OCI-LY7 (cell line): Measurements from ENCODE around the gene DCC. TPM values are rescaled to one million over a fixed set of nuclear protein-coding genes. Genes with fewer than 3 reads are reported as not detected.

ENCODE experiments used
- BruUV-seq: library from RNA; stranded (reverse); fragments of 400-500 nt; replicated peaks from 2 replicates; lab custom pipeline; 2021; lab: Mats Ljungman, UMichigan
- CTCF ChIA-PET: fragments of 300-600 bp; sonication (Branson Sonifier 250); formaldehyde crosslinking; loops from one replicate; lab custom pipeline; 2022; ENCODE audit warnings: antibody characterized with exemption; ENCODE audit not compliant: unreplicated experiment; lab: Charles Lee
- POLR2A ChIA-PET: fragments of 300-600 bp; sonication (Branson Sonifier 250); formaldehyde crosslinking; loops from one replicate; lab custom pipeline; 2022; ENCODE audit warnings: antibody characterized with exemption; lab: Charles Lee
- DNase-seq: peaks from one replicate; pipeline ENCODE4 v3.0.0-alpha.2; 2015; ENCODE audit warnings: low spot score
- H2AFZ ChIP-seq: fragments of 200-600 bp; sonication (generic), shearing (Covaris generic); 2 replicates; pipeline ENCODE4 v1.6.1; 2014; ENCODE audit warnings: mild to moderate bottlenecking, antibody characterized with exemption, low read length, moderate library complexity
- H3K27ac ChIP-seq: fragments of 200-600 bp; sonication (generic); 2 replicates; pipeline ENCODE4 v1.5.1; 2014; ENCODE audit warnings: mixed run types, low read depth, mild to moderate bottlenecking, moderate library complexity, low read length, inconsistent platforms; ENCODE audit not compliant: poor library complexity, severe bottlenecking
- H3K36me3 ChIP-seq: fragments of 200-600 bp; sonication (generic); 2 replicates; pipeline ENCODE4 v1.6.1; 2014; ENCODE audit warnings: mild to moderate bottlenecking, antibody characterized with exemption, low read length, moderate library complexity, mixed read lengths; ENCODE audit not compliant: insufficient read depth
- H3K4me1 ChIP-seq: fragments of 200-600 bp; sonication (generic); 2 replicates; pipeline ENCODE4 v1.5.1; 2014; ENCODE audit warnings: mild to moderate bottlenecking, low read length; ENCODE audit not compliant: insufficient read depth, poor library complexity, severe bottlenecking
- H3K4me2 ChIP-seq: fragments of 200-600 bp; sonication (generic); 2 replicates; pipeline ENCODE4 v1.6.1; 2014; ENCODE audit warnings: mild to moderate bottlenecking, low read length
- H3K4me3 ChIP-seq: fragments of 200-600 bp; sonication (generic); 2 replicates; pipeline ENCODE4 v1.5.1; 2014; ENCODE audit warnings: mild to moderate bottlenecking, low read depth, low read length; ENCODE audit not compliant: poor library complexity, severe bottlenecking
- H3K79me2 ChIP-seq: fragments of 200-600 bp; sonication (generic); 2 replicates; pipeline ENCODE4 v1.6.1; 2016; ENCODE audit warnings: low read depth, mild to moderate bottlenecking, low read length, moderate library complexity, mixed read lengths; ENCODE audit not compliant: insufficient read depth
- H3K9me2 ChIP-seq: fragments of 200-600 bp; sonication (generic); 2 replicates; pipeline ENCODE4 v1.6.1; 2016; ENCODE audit warnings: mild to moderate bottlenecking, low read length, mixed read lengths; ENCODE audit not compliant: insufficient read depth
- H3K9me3 ChIP-seq: fragments of 200-600 bp; sonication (generic); 2 replicates; pipeline ENCODE4 v1.6.1; 2014; ENCODE audit warnings: mild to moderate bottlenecking, mixed run types, low read length, mixed read lengths
- H4K20me1 ChIP-seq: fragments of 200-600 bp; sonication (generic); 2 replicates; pipeline ENCODE4 v1.6.1; 2014; ENCODE audit warnings: mild to moderate bottlenecking, antibody characterized with exemption, low read length, moderate library complexity, mixed read lengths; ENCODE audit not compliant: insufficient read depth
- CTCF ChIP-seq: fragments of 200-600 bp; sonication (generic); conservative IDR thresholded peaks from 2 replicates; pipeline ENCODE4 v1.5.1; 2014; ENCODE audit warnings: mild to moderate bottlenecking, antibody characterized with exemption, low read length, moderate library complexity, mixed read lengths
- EZH2phosphoT487 ChIP-seq: fragments of 200-600 bp; sonication (generic); IDR thresholded peaks from 2 replicates; pipeline ENCODE4 v1.6.1; 2018; ENCODE audit warnings: low read depth, borderline replicate concordance, mild to moderate bottlenecking, mixed run types, antibody characterized with exemption, low read length, moderate library complexity, mixed read lengths
- intact Hi-C: fragments of 100-400 bp; cut with micrococcal nuclease; formaldehyde crosslinking; loops from one replicate; pipeline ENCODE4 v1.10.0; 2022; ENCODE audit not compliant: unreplicated experiment
- total RNA-seq, 2 experiments: library from RNA; depleted of rRNA in 1 of 2; stranded (reverse); fragments of >200 nt in 1 of 2; shearing (Covaris generic) in 1 of 2; gene quantifications; 2 replicates each; pipeline ENCODE4 v1.2.3, GENCODE V29; 2014 to 2022

DCC gene
- total RNA-seq, 2 experiments from 2014 or later = not detected

DNA sequence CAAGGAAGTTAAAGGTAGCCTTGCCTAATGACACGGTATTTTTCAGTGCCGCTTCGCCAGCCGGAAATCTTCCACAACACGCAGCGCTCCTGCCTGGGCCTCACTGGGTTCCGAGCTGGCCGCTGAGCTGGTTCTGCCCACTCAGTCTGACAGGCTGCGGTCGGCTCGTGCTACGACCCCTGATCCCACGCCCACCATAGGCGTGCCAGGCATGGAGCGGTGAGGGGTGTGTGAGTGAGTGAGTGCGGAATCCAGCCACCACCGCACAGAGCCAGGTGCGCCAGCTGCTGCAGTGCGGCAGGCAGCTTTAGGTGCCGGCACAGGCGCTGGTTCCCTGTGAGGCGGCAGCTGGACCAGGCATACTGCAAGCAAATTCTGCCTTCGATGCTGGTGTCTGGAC is 407.9 kb downstream of the DCC start:
- no TSS peak for BruUV-seq
- Histone ChIP-seq H2AFZ (no peak overlapping the region), H3K4me2 (no peak overlapping the region), H4K20me1 (no peaks in the 10 kb centered on the region), H3K27ac (no peak overlapping the region), H3K4me1 (no peaks in the 10 kb centered on the region), H3K36me3 (no peaks in the 10 kb centered on the region), H3K9me3 (no peaks in the 10 kb centered on the region), H3K79me2 (no peaks in the 10 kb centered on the region), H3K9me2 (no peaks in the 10 kb centered on the region), H3K4me3 (no peak overlapping the region)
- TF ChIP-seq CTCF (no peak), EZH2phosphoT487 (no peak)
- no peak for DNase-seq
- intact Hi-C loops = no loop called here
- ChIA-PET CTCF (no interaction called here), POLR2A (no interaction called here)

DNA sequence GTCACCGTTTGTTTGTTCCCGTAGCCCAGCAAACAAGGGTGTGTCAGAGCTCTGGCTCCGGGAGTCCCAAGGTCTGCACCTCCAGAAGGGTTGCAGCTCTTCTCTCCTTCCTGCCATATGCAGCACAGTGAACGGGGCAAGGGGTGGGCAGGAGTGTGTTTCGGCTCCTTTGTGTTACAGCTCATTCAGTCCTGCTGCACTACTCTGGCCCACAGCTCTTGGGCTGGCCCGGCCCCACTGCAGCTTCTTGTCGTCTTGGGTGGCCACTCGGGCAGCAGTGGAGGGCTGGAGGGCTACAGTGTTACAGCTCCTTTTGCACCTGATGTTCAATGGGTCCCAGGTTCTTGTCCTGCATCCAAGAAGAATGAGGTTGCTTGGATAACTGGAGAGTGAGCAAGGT is 408.3 kb downstream of the DCC start:
- Histone ChIP-seq H3K4me3 (no peak overlapping the region), H3K4me1 (no peaks in the 10 kb centered on the region), H2AFZ (no peak overlapping the region), H4K20me1 (no peaks in the 10 kb centered on the region), H3K79me2 (no peaks in the 10 kb centered on the region), H3K4me2 (no peak overlapping the region), H3K36me3 (no peaks in the 10 kb centered on the region), H3K9me2 (no peaks in the 10 kb centered on the region), H3K9me3 (no peaks in the 10 kb centered on the region), H3K27ac (no peak overlapping the region)
- intact Hi-C loops = no loop called here
- no TSS peak for BruUV-seq
- ChIA-PET POLR2A (no interaction called here), CTCF (no interaction called here)
- TF ChIP-seq CTCF (no peak), EZH2phosphoT487 (no peak)
- DNase-seq = no peak

DNA sequence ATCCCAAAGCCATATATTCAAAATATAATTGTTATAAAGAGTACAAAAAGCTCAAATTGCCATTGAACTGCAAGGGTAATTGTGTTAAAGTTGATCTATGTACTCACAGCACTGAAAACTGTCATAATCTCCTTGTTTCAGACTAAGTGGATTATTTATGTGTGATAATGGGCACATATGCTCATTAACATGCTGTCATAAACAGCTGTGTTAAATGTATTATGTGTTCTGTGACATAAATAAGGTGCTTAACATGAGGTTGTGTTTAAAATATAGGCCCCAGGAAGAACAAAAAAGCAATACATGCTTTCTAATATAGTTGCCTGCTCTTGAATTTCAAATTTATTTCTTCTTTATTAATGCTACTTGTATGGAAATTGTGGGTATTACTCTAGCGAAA is 409.5 kb downstream of the DCC start:
- Histone ChIP-seq H3K36me3 (no peaks in the 10 kb centered on the region), H3K9me2 (no peaks in the 10 kb centered on the region), H3K4me1 (no peaks in the 10 kb centered on the region), H2AFZ (no peak overlapping the region), H3K27ac (no peak overlapping the region), H3K4me3 (no peak overlapping the region), H3K4me2 (no peak overlapping the region), H4K20me1 (no peaks in the 10 kb centered on the region), H3K9me3 (no peaks in the 10 kb centered on the region), H3K79me2 (no peaks in the 10 kb centered on the region)
- ChIA-PET POLR2A (no interaction called here), CTCF (no interaction called here)
- no peak for DNase-seq
- intact Hi-C loops = no loop called here
- TF ChIP-seq EZH2phosphoT487 (no peak), CTCF (no peak)
- no TSS peak for BruUV-seq
